Testis (tissue), 3 donors: Measurements from ENCODE around the gene HNRNPH1. TPM values are rescaled to one million over a fixed set of nuclear protein-coding genes. Genes with fewer than 3 reads are reported as not detected.

Source experiments
- DNase-seq: peaks from one replicate; pipeline ENCODE4 v3.0.0-alpha.2; 2019
- H3K27ac ChIP-seq, 2 donors: fragments of 200-600 bp; sonication (generic); one replicate each; pipeline ENCODE4 v1.5.1; 2019
- H3K27me3 ChIP-seq: fragments of 200-600 bp; sonication (generic); one replicate; pipeline ENCODE4 v1.5.1; 2019
- H3K36me3 ChIP-seq: fragments of 200-600 bp; sonication (generic); one replicate; pipeline ENCODE4 v1.5.1; 2017; ENCODE audit warnings: low read depth; ENCODE audit errors: missing control alignments
- H3K4me1 ChIP-seq: fragments of 200-600 bp; sonication (generic); one replicate; pipeline ENCODE4 v1.5.1; 2019
- H3K4me3 ChIP-seq, 2 donors: fragments of 200-600 bp; sonication (generic); one replicate each; pipeline ENCODE4 v1.5.1; 2017 to 2019
- H3K9me3 ChIP-seq: fragments of 200-600 bp; sonication (generic); one replicate; pipeline ENCODE4 v1.5.1; 2017
- POLR2A ChIP-seq: fragments of 450-650 bp; IDR thresholded peaks from one replicate; pipeline ENCODE4 v1.6.1; 2017; ENCODE audit warnings: antibody characterized with exemption, mild to moderate bottlenecking, moderate library complexity
- WGBS, 2 donors: methylation state at CpG; one replicate each; pipeline ENCODE4 v1.1.5; 2018; 5-methylcytosine and 5-hydroxymethylcytosine counted together
- intact Hi-C: fragments of 100-400 bp; cut with DNase I; formaldehyde crosslinking; loops from one replicate; pipeline ENCODE4 v1.15.1; 2023; ENCODE audit warnings: low total_unique reads
- polyA plus RNA-seq: library from polyadenylated mRNA; stranded (reverse); fragments of 350-450 nt; fragmentation: Illumina TruSeq; extraction: RNeasy Lipid Tissue Mini Kit (QIAGEN cat#74804); gene quantifications from one replicate; pipeline ENCODE4 v1.2.3, GENCODE V29; 2014; ENCODE audit warnings: low read depth, low replicate concordance; ENCODE audit not compliant: insufficient read depth
- total RNA-seq, 2 donors: library from RNA; depleted of rRNA; stranded (reverse); fragments of >200 nt; gene quantifications; one replicate each; pipeline ENCODE4 v1.2.3, GENCODE V29; 2016
- TF ChIP-seq, protein P1 (sequence below), 3 experiments: fragments of 450-650 bp in 2 of 3; fragments of 200-600 bp in 1 of 3; sonication (generic) in 1 of 3; IDR thresholded peaks; one replicate each; pipeline ENCODE4 v1.5.1; 2016 to 2019; ENCODE audit warnings: antibody characterized with exemption in 3 of 3, mild to moderate bottlenecking in 2 of 3, moderate library complexity in 1 of 3

Gene HNRNPH1
- total and polyA plus RNA-seq, 3 donors from 2014 or later, result 395 to 636 (median 626) TPM

DNA sequence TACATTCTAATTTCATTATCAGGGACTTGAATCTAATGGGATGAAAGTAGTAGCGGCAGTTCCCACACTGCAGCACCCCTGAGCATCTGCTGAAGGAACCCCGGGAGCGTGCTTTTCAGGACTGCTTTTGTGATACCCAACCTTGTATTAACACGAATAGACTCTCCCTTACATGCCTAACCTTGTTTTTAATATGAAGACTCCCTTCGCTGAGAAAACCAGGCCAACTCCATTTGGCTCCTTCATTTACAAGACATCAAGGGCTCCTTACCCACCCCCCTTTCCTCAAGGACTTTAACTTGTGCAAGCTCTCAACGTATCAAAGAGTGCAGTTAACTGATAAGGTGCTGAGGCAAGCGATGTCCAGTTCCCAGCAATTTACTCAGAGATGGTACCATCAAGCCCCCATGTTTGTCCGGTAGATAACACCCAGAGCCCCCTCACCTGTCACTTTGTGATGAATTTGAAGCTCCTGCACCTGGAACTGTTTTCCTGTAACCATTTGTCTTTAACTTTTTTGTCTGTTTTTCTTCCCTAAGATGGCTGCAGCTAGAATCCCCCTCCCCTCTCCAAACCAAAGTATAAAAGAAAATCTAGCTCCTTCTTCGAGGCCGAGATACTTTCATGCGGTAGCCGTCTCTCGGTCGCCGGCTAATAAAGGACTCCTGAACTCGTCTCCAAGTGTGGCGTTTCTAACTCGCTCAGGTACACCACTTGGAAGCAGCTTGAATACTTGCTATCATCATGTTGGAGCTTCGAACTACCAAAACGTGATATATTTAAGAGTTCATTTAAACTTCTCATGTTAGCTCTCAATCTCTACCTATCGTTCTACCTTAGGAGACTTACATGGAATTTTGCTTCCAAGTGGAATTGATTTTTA is 10.7 kb downstream of the HNRNPH1 start:
- Histone ChIP-seq H3K4me3 (no peak overlapping the region), H3K4me1 (peaks cover 3% of the 10 kb centered on the region), H3K36me3 (no peaks in the 10 kb centered on the region), H3K27me3 (no peaks in the 10 kb centered on the region), H3K27ac (peak overlapping the region in 1 of 2 donors; percentile 12), H3K9me3 (no peaks in the 10 kb centered on the region)
- intact Hi-C loops, result no loop called here
- DNase-seq, result peak; percentile 14
- TF ChIP-seq POLR2A, result no peak
- 76 to 84% methylated on average over 21 of the region's 21 CpGs for WGBS, 2 donors

DNA sequence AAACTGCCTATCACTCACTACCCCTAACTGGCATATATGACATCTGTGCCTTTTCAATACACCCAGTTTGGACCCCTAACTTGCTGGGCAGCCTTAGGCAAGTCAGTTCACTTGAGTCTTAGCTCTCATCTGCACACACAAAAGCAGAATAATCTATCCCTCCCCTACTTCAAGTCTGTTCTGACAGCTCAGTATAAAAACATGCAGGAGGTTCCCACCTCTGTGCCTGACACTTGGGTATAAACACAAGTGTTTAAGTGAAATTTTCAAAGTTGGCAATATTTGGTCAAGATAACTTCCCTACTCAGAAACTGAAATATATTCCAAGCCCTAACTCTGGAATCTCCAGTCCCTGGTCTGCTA is 12.6 kb downstream of the HNRNPH1 start:
- Histone ChIP-seq H3K36me3 (no peaks in the 10 kb centered on the region), H3K4me3 (no peak overlapping the region), H3K4me1 (peaks cover 3% of the 10 kb centered on the region), H3K27ac (no peak overlapping the region), H3K27me3 (no peaks in the 10 kb centered on the region), H3K9me3 (no peaks in the 10 kb centered on the region)
- intact Hi-C loops, result no loop called here
- TF ChIP-seq POLR2A, result no peak
- TF ChIP-seq, protein P1, sequence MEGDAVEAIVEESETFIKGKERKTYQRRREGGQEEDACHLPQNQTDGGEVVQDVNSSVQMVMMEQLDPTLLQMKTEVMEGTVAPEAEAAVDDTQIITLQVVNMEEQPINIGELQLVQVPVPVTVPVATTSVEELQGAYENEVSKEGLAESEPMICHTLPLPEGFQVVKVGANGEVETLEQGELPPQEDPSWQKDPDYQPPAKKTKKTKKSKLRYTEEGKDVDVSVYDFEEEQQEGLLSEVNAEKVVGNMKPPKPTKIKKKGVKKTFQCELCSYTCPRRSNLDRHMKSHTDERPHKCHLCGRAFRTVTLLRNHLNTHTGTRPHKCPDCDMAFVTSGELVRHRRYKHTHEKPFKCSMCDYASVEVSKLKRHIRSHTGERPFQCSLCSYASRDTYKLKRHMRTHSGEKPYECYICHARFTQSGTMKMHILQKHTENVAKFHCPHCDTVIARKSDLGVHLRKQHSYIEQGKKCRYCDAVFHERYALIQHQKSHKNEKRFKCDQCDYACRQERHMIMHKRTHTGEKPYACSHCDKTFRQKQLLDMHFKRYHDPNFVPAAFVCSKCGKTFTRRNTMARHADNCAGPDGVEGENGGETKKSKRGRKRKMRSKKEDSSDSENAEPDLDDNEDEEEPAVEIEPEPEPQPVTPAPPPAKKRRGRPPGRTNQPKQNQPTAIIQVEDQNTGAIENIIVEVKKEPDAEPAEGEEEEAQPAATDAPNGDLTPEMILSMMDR (IDR thresholded peaks at IDR 0.05), result no peak
- no peak for DNase-seq

DNA sequence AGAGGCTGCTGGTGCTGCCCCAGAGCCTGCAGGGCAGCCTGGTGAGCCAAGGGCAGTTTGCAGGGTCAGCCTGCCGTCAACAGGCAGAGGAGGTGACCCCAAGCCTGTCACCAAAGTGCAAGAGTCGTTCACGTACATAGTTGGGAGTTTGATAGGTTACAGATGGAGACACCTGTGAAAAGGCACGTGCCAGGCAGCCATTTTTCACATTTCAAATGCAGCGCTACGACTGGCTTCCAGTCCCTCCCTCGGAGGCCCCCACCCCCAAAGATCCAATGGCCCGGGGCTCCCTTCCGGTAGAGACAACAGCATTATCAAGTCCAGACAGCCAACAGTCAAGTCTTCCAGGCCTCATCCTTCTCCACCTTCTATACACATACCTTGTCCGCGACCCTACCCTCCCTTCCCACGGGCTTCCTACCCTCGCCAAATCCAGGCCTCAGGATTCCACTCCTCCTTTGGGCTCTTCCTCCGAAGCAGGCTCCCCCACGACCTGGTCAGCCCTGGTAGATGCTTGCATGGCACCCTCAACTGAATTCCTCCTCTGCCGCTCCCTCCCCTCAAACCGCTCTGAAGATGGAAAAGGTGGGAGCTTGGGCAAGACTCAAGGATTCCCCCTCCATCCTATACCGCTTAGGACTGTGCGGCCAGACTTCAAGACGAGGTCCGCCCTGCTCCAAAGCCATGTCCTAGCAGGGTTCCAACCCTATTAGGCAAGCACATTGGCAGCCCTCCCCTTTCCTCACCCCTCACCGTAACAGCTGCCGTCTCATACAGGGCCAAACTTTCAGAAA is 13.2 kb downstream of the HNRNPH1 start:
- H3K27ac ChIP-seq, result no peak overlapping the region
- H3K4me3 ChIP-seq, result no peak overlapping the region
- intact Hi-C loops, result no loop called here
- 75 to 78% methylated on average over 22 to 23 of the region's 23 CpGs for WGBS, 2 donors
- DNase-seq, result no peak
- TF ChIP-seq, protein P1 (IDR thresholded peaks at IDR 0.05), result no peak
- no peak for TF ChIP-seq POLR2A
- H3K9me3 ChIP-seq, result no peaks in the 10 kb centered on the region
- peaks cover 3% of the 10 kb centered on the region for H3K4me1 ChIP-seq
- H3K27me3 ChIP-seq, result no peaks in the 10 kb centered on the region
- H3K36me3 ChIP-seq, result no peaks in the 10 kb centered on the region

DNA sequence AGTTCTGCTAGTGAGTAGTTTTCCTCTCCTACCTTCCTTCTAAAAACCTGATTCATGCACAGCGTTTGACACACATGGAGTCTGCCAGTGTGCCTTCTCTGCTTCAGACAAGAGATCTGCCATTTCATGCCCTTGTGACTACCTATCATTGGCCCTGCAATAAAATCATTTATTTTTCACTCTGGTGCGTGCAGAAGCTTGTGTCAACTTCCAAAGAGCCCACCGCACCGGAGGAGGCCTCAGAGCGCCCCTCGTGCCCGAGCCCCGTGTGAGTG is 13.7 kb downstream of the HNRNPH1 start:
- Histone ChIP-seq H3K27ac (no peak overlapping the region), H3K27me3 (no peaks in the 10 kb centered on the region), H3K4me3 (no peak overlapping the region), H3K36me3 (no peaks in the 10 kb centered on the region), H3K4me1 (peaks cover 3% of the 10 kb centered on the region), H3K9me3 (no peaks in the 10 kb centered on the region)
- TF ChIP-seq, protein P1 (IDR thresholded peaks at IDR 0.05), result no peak
- TF ChIP-seq POLR2A, result no peak
- intact Hi-C loops, result no loop called here
- no peak for DNase-seq
- 78 to 83% methylated on average over 4 to 8 of the region's 8 CpGs for WGBS, 2 donors

DNA sequence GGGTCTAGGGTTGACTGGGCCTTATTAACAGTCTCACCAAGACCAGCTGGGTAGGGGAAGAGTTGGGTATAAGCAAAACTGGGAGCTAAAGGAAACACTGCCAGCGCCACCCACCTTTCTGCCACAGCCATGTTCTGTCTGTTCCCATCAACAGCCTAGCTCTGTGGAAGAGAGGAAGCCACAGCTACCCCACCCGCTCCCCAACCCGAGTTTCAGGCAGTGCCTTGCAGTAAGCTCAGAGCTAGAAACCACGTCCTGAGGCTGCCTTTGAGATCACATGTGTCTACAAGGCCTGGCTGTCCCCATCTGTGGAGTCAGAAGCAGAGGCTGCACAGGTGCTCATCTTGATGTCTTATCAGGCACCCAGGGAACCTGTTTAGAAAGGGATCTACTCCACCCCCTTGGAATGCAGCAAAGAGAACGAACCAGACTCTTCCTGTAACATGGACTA is 15.3 kb downstream of the HNRNPH1 start:
- Histone ChIP-seq H3K36me3 (no peaks in the 10 kb centered on the region), H3K27me3 (no peaks in the 10 kb centered on the region), H3K4me1 (peaks cover 3% of the 10 kb centered on the region), H3K4me3 (no peak overlapping the region), H3K27ac (no peak overlapping the region), H3K9me3 (no peaks in the 10 kb centered on the region)
- WGBS, 2 donors, result 63 to 74% methylated on average over 5 of the region's 5 CpGs
- DNase-seq, result peak; percentile 16
- intact Hi-C loops, result no loop called here
- TF ChIP-seq, protein P1 (IDR thresholded peaks at IDR 0.05), result no peak
- no peak for TF ChIP-seq POLR2A
